Activated CD4-positive, alpha-beta memory T cell treated with anti-CD3 and anti-CD28 coated beads for 36 hours (primary cell): ENCODE measurements around the gene PLXNB3. TPM values are rescaled to one million over a fixed set of nuclear protein-coding genes. Genes with fewer than 3 reads are reported as not detected.
"Not testable (repeated sequence)": the region's sequence is repeated elsewhere in the genome, so short reads cannot be mapped to it uniquely, and the experiment has no call there.

Experiments
- CTCF ChIA-PET: fragments of 350-600 bp; sonication (Branson Sonifier 250); formaldehyde crosslinking; loops from one replicate; lab custom pipeline; 2021; ENCODE audit warnings: antibody characterized with exemption, inconsistent platforms; lab: Charles Lee
- POLR2A ChIA-PET: fragments of 350-600 bp; sonication (Branson Sonifier 250); formaldehyde crosslinking; loops from one replicate; lab custom pipeline; 2021; ENCODE audit warnings: antibody characterized with exemption; lab: Charles Lee
- DNase-seq: peaks from one replicate; pipeline ENCODE4 v3.0.0-alpha.2; 2020
- H3K27ac Mint-ChIP-seq: one replicate; pipeline ENCODE4 v1.8.0; 2021; ENCODE audit warnings: mixed read lengths
- H3K27me3 Mint-ChIP-seq: one replicate; pipeline ENCODE4 v1.8.0; 2021; ENCODE audit warnings: mixed read lengths
- H3K36me3 Mint-ChIP-seq: one replicate; pipeline ENCODE4 v1.8.0; 2021; ENCODE audit warnings: mixed read lengths
- H3K4me1 Mint-ChIP-seq: one replicate; pipeline ENCODE4 v1.8.0; 2021; ENCODE audit warnings: low read depth, mixed read lengths
- H3K4me3 Mint-ChIP-seq: one replicate; pipeline ENCODE4 v1.8.0; 2021; ENCODE audit warnings: mild to moderate bottlenecking, mixed read lengths
- H3K9me3 Mint-ChIP-seq: one replicate; pipeline ENCODE4 v1.8.0; 2021; ENCODE audit warnings: mixed read lengths
- intact Hi-C: fragments of 100-400 bp; cut with micrococcal nuclease; formaldehyde crosslinking; loops from one replicate; pipeline ENCODE4 v1.15.1; 2023
- total RNA-seq, 2 experiments: library from RNA; stranded (reverse); gene quantifications; one replicate each; pipeline ENCODE4 v1.2.3, GENCODE V29; 2021

The PLXNB3 gene
- total RNA-seq, 2 experiments from 2014 or later, result 0.29 to 0.69 TPM

DNA sequence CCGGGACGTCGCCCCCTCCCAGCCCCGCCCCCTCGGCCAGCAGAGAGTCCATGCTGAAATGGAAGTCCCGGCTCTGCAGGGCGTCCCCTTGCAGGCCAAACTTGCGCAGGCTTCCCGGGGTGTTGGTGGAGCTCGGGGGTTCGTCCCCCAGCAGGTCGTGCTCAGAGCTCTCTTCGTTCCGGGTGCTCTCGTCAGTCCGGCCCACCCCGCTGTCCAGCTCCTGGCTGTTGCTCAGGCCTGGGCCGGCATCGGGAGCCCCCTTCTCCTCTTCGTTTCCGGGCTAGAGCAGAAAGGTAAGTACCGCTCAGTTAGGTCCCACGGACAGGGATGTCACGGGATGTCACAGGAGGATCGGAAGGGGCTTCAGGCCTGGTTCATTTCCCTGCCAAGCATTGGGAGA, 40.6 kb downstream of the PLXNB3 start:
- Mint-ChIP-seq H3K4me3 (no peak overlapping the region), H3K4me1 (no peaks in the 10 kb centered on the region), H3K36me3 (no peaks in the 10 kb centered on the region), H3K9me3 (no peaks in the 10 kb centered on the region), H3K27ac (no peak overlapping the region), H3K27me3 (no peaks in the 10 kb centered on the region)
- intact Hi-C loops, result no loop called here
- no peak for DNase-seq
- ChIA-PET POLR2A (no interaction called here), CTCF (interaction anchor here (1.4 kb wide), 1 partner anchor 142 kb away, joined by 4 read pairs; no protein-coding TSS in a partner anchor)

DNA sequence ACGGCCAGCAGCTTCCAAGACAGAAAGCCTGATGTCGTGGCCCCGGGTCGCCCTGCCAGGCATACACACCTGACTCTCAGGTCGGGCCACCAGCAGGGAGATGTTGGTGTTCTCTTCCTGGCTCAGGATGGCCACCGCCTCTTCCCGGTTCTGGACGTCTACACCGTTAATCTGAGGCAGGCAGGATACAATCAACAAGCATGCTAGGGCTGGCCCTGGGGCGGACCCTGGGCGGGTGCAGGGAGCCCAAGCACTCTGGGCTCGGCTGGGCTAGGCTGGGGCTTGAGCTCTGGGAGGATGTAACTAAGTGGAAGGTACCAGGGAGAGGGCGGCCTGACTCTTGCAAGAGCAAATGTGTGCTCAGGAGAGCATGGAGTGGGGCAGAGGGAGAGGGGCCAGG, 41.4 kb downstream of the PLXNB3 start:
- H3K36me3 Mint-ChIP-seq, result no peaks in the 10 kb centered on the region
- intact Hi-C loops, result no loop called here
- no peak overlapping the region for H3K27ac Mint-ChIP-seq
- no peaks in the 10 kb centered on the region for H3K27me3 Mint-ChIP-seq
- no peaks in the 10 kb centered on the region for H3K9me3 Mint-ChIP-seq
- no peaks in the 10 kb centered on the region for H3K4me1 Mint-ChIP-seq
- POLR2A ChIA-PET, result no interaction called here
- no peak overlapping the region for H3K4me3 Mint-ChIP-seq
- no peak for DNase-seq
- CTCF ChIA-PET, result no interaction called here

DNA sequence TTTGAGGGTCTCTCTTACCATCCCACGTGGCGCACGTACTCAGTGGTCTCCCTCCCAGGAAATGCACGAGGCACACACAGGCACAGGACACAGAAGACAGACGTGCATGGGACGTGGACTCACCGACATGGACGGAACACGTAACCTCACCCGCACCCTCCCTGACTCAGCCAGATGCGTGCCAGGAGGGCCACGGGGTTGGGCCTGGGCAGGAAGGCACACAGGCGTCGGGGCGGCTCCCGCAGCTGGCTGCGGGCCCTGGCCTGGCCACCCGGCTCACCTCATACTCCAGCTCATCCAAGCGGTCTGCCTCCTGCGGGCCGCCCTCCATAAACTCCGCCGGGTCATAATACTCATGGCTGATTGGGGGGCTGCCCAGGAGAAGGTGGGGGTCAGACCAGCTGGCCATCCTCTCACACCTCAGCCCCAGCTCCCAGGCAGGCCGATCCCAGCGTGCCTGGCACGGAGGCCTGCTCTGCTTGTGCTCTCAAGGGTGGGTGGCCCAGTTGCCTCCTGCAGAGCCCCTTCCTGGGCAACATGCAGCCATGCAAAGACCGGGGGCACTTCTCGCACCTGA, 43.0 kb downstream of the PLXNB3 start:
- ChIA-PET CTCF (no interaction called here), POLR2A (no interaction called here)
- no peak for DNase-seq
- H3K4me1 Mint-ChIP-seq, result no peaks in the 10 kb centered on the region
- H3K27ac Mint-ChIP-seq, result no peak overlapping the region
- intact Hi-C loops, result no loop called here
- H3K36me3 Mint-ChIP-seq, result no peaks in the 10 kb centered on the region
- no peak overlapping the region for H3K4me3 Mint-ChIP-seq
- no peaks in the 10 kb centered on the region for H3K9me3 Mint-ChIP-seq
- H3K27me3 Mint-ChIP-seq, result no peaks in the 10 kb centered on the region

DNA sequence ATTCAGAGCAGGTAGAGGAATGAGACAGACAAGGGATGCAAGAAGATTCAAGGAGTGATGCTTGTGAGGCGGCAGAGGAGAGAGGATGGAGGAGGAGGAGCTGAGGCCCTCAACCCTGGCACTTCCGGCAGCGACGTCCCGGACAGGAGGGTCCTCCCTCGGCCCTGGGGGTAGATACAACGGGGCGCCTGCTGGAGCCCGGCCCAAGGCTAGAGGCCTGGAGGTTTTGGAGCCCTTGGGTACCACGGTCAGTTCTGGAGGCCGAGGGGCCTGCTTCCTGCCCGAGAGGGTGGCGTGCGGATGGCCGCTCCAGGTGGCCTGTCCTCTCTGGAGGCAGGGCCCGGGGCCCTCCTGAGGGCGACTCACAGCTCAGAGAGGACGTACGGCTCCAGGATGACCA, 43.9 kb downstream of the PLXNB3 start:
- DNase-seq, result no peak
- intact Hi-C loops, result no loop called here
- POLR2A ChIA-PET, result no interaction called here
- H3K9me3 Mint-ChIP-seq, result no peaks in the 10 kb centered on the region
- H3K4me1 Mint-ChIP-seq, result no peaks in the 10 kb centered on the region
- CTCF ChIA-PET, result no interaction called here
- H3K27me3 Mint-ChIP-seq, result no peaks in the 10 kb centered on the region
- H3K27ac Mint-ChIP-seq, result no peak overlapping the region
- H3K4me3 Mint-ChIP-seq, result no peak overlapping the region
- H3K36me3 Mint-ChIP-seq, result no peaks in the 10 kb centered on the region

DNA sequence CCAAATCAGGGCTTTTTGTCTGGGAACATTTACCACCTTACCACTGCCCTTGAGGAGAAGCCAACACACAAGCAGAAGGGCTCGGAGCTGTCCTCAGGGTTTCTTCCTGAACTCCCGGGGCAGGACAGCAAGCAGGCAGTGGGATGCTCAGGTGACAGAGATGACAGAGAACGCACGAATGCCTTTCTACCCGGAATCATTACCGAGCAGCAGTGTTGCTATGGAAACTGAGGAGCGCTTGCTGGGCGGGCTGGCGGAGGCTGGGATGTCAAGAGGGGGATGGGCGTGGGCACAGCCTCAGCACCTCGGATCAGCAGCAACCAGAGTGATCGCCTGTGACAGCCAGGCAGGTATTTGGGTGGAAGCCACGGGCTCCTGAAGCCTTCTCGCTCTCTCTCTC, 48.2 kb downstream of the PLXNB3 start:
- H3K36me3 Mint-ChIP-seq, result no peaks in the 10 kb centered on the region
- intact Hi-C loops, result no loop called here
- no peaks in the 10 kb centered on the region for H3K27me3 Mint-ChIP-seq
- H3K9me3 Mint-ChIP-seq, result no peaks in the 10 kb centered on the region
- POLR2A ChIA-PET, result no interaction called here
- no peak overlapping the region for H3K27ac Mint-ChIP-seq
- no peak for DNase-seq
- H3K4me3 Mint-ChIP-seq, result no peak overlapping the region
- CTCF ChIA-PET, result no interaction called here
- peaks cover 18% of the 10 kb centered on the region for H3K4me1 Mint-ChIP-seq

DNA sequence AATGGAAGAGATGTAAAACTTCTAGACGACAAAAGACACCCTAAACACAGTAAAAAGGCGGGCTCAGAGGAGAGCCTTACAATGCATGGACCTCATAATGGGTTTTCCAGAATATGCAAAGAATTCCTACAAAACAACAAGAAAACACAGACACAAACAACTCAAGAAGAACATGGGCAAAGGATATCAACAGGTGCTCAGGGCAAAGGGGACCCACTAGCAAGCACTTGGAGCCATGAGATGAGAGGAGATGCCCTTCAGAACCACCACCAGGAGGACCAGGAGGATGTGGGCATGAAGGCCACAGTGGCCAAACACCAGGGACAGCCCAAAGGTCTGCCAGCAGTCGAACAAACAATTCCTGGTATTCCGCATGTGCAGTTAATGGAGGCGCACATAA, 49.1 kb downstream of the PLXNB3 start:
- DNase-seq, result no peak
- intact Hi-C loops, result no loop called here
- ChIA-PET CTCF (no interaction called here), POLR2A (no interaction called here)
- Mint-ChIP-seq H3K36me3 (no peaks in the 10 kb centered on the region), H3K27ac (no peak overlapping the region), H3K4me1 (peaks cover 22% of the 10 kb centered on the region), H3K27me3 (no peaks in the 10 kb centered on the region), H3K4me3 (no peak overlapping the region), H3K9me3 (no peaks in the 10 kb centered on the region)

DNA sequence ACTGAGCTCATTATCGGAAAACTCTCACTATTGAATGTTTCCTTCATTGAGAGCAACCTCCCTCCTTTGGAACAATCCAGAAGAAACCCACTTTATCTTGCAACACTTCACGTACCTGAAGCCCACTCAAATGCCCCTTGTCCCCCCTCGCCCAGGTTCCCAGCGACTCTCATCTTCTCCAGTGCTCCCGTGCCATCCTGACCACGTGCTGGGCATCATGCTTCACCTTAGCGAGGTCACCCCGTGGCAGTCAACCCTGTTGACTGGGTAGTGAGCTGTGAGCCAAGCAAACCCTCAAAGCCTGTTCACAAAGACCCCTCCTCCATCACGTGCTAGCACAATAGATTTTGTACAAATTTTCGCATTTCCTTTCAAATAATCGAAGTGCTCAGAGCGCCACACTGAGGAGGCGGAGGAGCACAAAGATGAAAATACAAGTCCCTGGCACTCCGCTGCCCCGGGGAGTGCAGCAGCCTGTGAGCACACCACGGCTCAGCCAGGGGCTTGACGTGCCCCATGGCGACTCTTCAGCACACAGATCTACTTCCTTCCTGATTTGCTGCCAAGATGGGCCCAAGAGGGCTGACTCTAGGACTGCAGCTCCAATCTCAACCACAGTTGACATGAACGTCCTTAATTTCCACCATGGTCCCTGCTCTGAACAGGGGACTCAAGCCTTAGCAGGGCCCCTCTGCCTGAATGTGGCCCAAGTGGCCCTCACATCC, 50.7 kb downstream of the PLXNB3 start:
- H3K27ac Mint-ChIP-seq, result no peak overlapping the region

DNA sequence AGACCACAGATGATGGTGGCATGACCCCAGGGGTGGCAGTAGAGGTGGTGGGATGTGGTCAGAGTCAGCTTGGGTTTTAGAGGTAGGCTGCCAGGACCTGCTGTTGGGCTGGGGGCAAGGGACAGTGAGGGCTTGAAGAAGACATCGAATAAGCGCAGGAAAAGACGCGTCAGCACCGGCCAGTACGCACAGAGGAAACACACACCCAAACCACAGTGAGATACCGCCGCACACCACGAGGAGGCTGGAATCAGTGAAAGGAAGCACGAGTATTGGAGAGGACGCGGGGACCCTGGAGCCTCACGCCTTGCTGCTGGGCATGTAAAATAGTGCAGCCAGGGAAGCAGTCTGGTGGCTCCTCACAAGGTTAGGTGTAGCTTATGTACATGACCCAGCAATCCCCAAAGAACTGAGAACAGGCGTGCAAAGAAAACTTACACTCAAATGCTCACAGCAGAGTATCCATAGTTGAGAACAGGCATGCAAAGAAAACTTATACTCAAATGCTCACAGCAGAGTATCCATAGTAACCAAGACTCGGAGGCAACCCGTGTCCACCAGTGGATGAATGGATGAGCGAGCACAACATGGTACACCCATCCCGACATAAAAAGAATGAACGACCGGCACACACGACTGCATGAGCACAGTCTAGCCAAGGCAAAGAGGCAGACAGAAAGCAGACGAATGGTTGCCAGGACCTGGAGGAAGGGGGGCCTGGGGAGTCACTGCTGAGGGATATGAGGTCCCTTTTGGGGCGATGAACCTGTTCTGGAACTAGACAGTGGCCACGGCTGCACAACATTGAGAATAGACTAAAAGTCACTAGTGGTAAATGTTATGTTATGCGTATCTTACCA, 53.0 kb downstream of the PLXNB3 start:
- Mint-ChIP-seq H3K4me1 (peaks cover 36% of the 10 kb centered on the region), H3K4me3 (peak overlapping the region; percentile 21), H3K36me3 (no peaks in the 10 kb centered on the region), H3K27me3 (no peaks in the 10 kb centered on the region), H3K9me3 (no peaks in the 10 kb centered on the region), H3K27ac (no peak overlapping the region)
- DNase-seq, result peak; percentile 72
- ChIA-PET CTCF (interaction anchor here (1.0 kb wide), 1 partner anchor 130 kb away, joined by 4 read pairs; no protein-coding TSS in a partner anchor), POLR2A (no interaction called here)
- intact Hi-C loops, result no loop called here

More for the DNA sequence above, 50.7 kb downstream of the PLXNB3 start:
- Mint-ChIP-seq H3K4me3 (no peak overlapping the region), H3K27me3 (no peaks in the 10 kb centered on the region), H3K36me3 (no peaks in the 10 kb centered on the region), H3K9me3 (no peaks in the 10 kb centered on the region), H3K4me1 (peaks cover 22% of the 10 kb centered on the region)
- ChIA-PET CTCF (no interaction called here), POLR2A (no interaction called here)
- intact Hi-C loops, result no loop called here
- DNase-seq, result no peak

DNA sequence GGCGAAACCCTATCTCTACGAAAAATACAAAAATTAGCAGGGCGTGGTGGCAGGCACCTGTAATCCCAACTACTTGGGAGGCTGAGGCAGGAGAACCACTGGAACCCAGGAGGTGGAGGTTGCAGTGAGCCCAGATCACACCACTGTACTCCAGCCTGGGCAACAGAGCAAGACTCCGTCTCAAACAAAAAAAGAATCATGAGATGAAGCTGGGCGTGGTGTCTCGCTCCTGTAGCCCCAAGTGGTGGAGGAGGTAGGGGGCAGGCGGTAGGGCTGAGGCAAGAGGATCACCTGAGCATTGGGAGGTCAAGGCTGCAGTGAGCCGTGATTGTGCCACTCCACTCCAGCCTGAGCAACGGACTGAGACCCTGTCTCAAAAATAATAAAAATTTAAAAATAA, 54.0 kb downstream of the PLXNB3 start:
- H3K27ac Mint-ChIP-seq, H3K9me3 Mint-ChIP-seq, DNase-seq, H3K27me3 Mint-ChIP-seq, POLR2A ChIA-PET, H3K36me3 Mint-ChIP-seq, H3K4me3 Mint-ChIP-seq, intact Hi-C loops: not testable (repeated sequence)
- CTCF ChIA-PET, result interaction anchor here (1.0 kb wide), 1 partner anchor 78 kb away, joined by 3 read pairs; no protein-coding TSS in a partner anchor
- H3K4me1 Mint-ChIP-seq, result peaks cover 42% of the 10 kb centered on the region

DNA sequence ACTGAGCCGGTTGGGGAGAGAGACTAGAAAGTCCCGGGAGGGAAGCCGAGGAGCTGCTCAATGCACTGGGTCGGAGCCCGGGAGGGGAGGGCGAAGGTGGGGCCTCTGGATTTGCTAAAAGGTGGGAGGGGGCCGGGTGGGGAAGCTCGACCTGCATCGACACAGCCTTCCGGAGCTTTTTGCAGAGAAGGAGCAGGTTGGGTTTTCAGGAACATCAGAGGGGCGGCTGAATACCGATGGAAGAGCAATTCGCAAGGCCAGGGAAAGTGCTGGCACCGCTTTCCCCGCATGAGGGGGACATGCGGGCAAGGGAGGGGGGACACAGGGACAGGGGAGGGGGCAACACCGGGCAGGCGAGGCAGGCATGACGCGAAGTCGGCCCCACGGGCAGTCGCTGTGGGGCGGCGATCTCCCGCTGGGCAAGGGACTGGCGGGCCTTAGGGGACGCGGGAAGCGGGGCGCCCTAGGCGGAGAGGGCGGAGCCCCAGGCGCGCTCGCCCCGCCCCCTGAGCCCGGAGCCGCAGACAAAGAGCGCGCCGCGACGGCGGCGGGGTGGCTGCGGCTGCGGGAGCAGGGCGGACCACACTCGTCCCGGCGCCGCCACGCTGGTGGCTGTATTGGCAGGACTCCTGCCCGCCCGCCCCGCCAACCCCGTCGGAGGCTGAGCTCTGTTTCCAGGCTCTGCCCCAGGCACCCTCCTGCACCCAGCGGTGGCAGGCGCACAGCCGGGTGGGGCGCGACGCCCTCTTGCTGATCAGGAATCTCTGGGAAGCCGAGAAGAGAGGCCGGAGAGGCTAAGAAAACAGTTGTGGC, 54.7 kb downstream of the PLXNB3 start:
- H3K27ac Mint-ChIP-seq, result no peak overlapping the region
- no peaks in the 10 kb centered on the region for H3K36me3 Mint-ChIP-seq
- POLR2A ChIA-PET, result no interaction called here
- no peaks in the 10 kb centered on the region for H3K27me3 Mint-ChIP-seq
- H3K9me3 Mint-ChIP-seq, result no peaks in the 10 kb centered on the region
- H3K4me3 Mint-ChIP-seq, result peak overlapping the region; percentile 56
- DNase-seq, result peak; percentile 61
- H3K4me1 Mint-ChIP-seq, result peaks cover 44% of the 10 kb centered on the region
- intact Hi-C loops, result no loop called here
- CTCF ChIA-PET, result interaction anchor here (1.0 kb wide), 1 partner anchor 77 kb away, joined by 3 read pairs; no protein-coding TSS in a partner anchor

DNA sequence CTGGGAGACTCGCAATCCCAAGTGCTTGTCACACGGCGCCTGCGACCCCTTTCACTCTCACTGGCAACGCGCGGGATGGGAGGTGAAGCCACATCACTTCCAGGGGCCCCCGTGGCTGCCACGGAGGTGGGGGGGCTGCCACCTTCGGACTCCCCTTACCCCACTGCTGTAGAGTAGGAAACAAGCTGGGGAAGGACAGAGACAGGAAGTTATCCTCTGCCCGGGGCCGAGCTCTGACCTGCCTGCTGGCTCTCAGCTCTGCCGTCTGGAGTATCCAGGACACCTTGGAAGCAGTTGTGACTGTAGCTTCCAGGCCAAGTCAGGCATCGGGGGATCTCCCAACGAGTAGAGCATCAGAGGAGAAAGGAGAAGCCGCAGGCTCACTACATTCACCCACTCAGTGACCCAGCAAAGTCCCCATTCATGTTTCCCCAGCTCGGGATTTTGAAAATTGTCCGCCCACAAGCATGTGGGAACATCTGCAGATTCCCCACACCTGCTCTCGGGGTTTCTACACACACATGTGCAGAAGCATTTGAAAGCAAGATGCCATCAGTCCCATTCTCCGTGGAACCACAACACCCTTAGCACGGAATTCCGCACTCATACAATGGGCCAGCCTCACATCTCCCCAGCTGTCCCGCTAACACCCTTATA, 55.5 kb downstream of the PLXNB3 start:
- intact Hi-C loops, result no loop called here
- no peaks in the 10 kb centered on the region for H3K36me3 Mint-ChIP-seq
- no peak overlapping the region for H3K27ac Mint-ChIP-seq
- H3K4me3 Mint-ChIP-seq, result peak overlapping the region; percentile 56
- H3K27me3 Mint-ChIP-seq, result no peaks in the 10 kb centered on the region
- CTCF ChIA-PET, result no interaction called here
- H3K9me3 Mint-ChIP-seq, result no peaks in the 10 kb centered on the region
- no peak for DNase-seq
- peaks cover 49% of the 10 kb centered on the region for H3K4me1 Mint-ChIP-seq
- POLR2A ChIA-PET, result no interaction called here
